Kidney (tissue), 14 donors: ENCODE results near the gene SHISA7. TPM values are rescaled to one million over a fixed set of nuclear protein-coding genes. Genes with fewer than 3 reads are reported as not detected.

Experiments
- DNase-seq, 5 donors: peaks; one replicate each; pipeline ENCODE4 v3.0.0-alpha.2; 2013 to 2020
- FAIRE-seq: peaks from 2 replicates; lab custom pipeline; 2012; peaks lifted over from hg19 to GRCh38; lab: Jason Lieb, UNC
- H3K27ac ChIP-seq, 2 donors: one replicate each; pipeline ENCODE4 v1.7.0; 2013; ENCODE audit warnings: low read depth in 2 of 2, low read length in 2 of 2, inconsistent platforms in 1 of 2
- H3K27me3 ChIP-seq: one replicate; pipeline ENCODE4 v1.7.1; 2013; ENCODE audit warnings: low read length, inconsistent platforms; ENCODE audit not compliant: control insufficient read depth, insufficient read depth
- H3K36me3 ChIP-seq, 3 donors: one replicate each; pipeline versions ENCODE4 v1.7.0 to v1.7.1; 2013; ENCODE audit warnings: low read length in 3 of 3, control low read depth in 1 of 3, inconsistent platforms in 1 of 3; ENCODE audit not compliant: insufficient read depth in 3 of 3, control insufficient read depth in 2 of 3
- H3K4me1 ChIP-seq, 3 donors: one replicate each; pipeline versions ENCODE4 v1.7.0 to v1.7.1; 2013; ENCODE audit warnings: low read length in 3 of 3, inconsistent platforms in 1 of 3, low read depth in 1 of 3; ENCODE audit not compliant: control insufficient read depth in 2 of 3, insufficient read depth in 2 of 3
- H3K4me3 ChIP-seq, 3 donors: one replicate each; pipeline versions ENCODE4 v1.7.0 to v1.8.1; 2013; ENCODE audit warnings: low read length in 3 of 3, control low read depth in 1 of 3, inconsistent platforms in 1 of 3
- H3K9ac ChIP-seq, 3 donors: one replicate each; pipeline versions ENCODE4 v1.7.0 to v1.7.1; 2013; ENCODE audit warnings: low read length in 3 of 3, control low read depth in 1 of 3, inconsistent platforms in 1 of 3
- H3K9me3 ChIP-seq, 3 donors: one replicate each; pipeline versions ENCODE4 v1.7.0 to v1.7.1; 2013; ENCODE audit warnings: low read length in 3 of 3, control low read depth in 1 of 3, inconsistent platforms in 1 of 3; ENCODE audit not compliant: control insufficient read depth in 2 of 3, insufficient read depth in 1 of 3
- intact Hi-C: fragments of 100-400 bp; cut with DNase I; formaldehyde crosslinking; loops from one replicate; pipeline ENCODE4 v1.11.1; 2022
- polyA plus RNA-seq: library from polyadenylated mRNA; stranded (reverse); fragments of 350-450 nt; fragmentation: Illumina TruSeq; extraction: RNeasy Lipid Tissue Mini Kit (QIAGEN cat#74804); gene quantifications from one replicate; pipeline ENCODE4 v1.2.3, GENCODE V29; 2014; ENCODE audit warnings: low read depth, low replicate concordance; ENCODE audit not compliant: insufficient read depth
- total RNA-seq: library from RNA; stranded (reverse); fragmentation: NEBNext Ultra II Directional; extraction: Animal tissue kit (Norgen Biotek cat#: 25700); gene quantifications from one replicate; pipeline ENCODE4 v1.2.1, GENCODE V29; 2021
- TF ChIP-seq, protein P1 (sequence below): IDR thresholded peaks from 3 replicates; pipeline ENCODE4 v1.5.1; 2012; ENCODE audit warnings: mild to moderate bottlenecking, moderate library complexity, borderline replicate concordance; ENCODE audit not compliant: insufficient read depth; ENCODE audit errors: extremely low read depth
- donor health status: control.
- donor health status: control.
- donor health status: control.
- donor health status: control.
- donor health status: control.
- donor health status: DM: yes; HTN: yes; CAD: no.
- donor health status: Normal renal cell carcinoma (clear cell type).

Gene SHISA7
- total and polyA plus RNA-seq, 2 donors from 2014 or later, result not detected

- H3K9me3 ChIP-seq, result no peaks in the 10 kb centered on the region
- no peak for FAIRE-seq
Observed at GRCh38 chr19:55478364-55478763, 35.3 kb upstream of the SHISA7 start.

DNA sequence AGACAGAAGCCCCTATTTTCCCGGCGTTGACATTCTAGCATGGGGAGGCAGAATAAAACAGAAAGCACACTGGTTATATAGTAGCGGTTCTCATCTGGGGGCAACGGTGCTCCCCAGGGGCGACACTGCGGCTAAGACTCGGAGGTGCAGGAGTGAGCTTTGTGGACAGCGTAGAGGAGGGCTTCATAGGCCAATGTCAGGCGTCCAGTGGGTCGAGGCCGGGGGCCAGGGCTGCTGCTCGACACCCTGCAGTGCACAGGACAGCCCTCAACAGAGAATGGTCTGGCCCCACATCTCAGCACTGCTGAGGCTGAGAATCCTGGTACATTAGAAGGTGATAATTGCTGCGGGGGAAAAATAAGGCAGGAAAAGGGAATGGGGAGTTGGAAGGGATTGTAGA, 34.8 kb upstream of the SHISA7 start:
- Histone ChIP-seq H3K4me3 (peak overlapping the region in 1 of 3 donors; percentile 80), H3K27me3 (no peaks in the 10 kb centered on the region), H3K9me3 (no peaks in the 10 kb centered on the region), H3K36me3 (no peaks in the 10 kb centered on the region), H3K27ac (no peak overlapping the region), H3K4me1 (peaks cover 2 to 31% (median 30%) of the 10 kb centered on the region in 3 donors), H3K9ac (no peak overlapping the region)
- FAIRE-seq (no peak), DNase-seq (no peak)
- intact Hi-C loops, result no loop called here
- TF ChIP-seq, protein P1, sequence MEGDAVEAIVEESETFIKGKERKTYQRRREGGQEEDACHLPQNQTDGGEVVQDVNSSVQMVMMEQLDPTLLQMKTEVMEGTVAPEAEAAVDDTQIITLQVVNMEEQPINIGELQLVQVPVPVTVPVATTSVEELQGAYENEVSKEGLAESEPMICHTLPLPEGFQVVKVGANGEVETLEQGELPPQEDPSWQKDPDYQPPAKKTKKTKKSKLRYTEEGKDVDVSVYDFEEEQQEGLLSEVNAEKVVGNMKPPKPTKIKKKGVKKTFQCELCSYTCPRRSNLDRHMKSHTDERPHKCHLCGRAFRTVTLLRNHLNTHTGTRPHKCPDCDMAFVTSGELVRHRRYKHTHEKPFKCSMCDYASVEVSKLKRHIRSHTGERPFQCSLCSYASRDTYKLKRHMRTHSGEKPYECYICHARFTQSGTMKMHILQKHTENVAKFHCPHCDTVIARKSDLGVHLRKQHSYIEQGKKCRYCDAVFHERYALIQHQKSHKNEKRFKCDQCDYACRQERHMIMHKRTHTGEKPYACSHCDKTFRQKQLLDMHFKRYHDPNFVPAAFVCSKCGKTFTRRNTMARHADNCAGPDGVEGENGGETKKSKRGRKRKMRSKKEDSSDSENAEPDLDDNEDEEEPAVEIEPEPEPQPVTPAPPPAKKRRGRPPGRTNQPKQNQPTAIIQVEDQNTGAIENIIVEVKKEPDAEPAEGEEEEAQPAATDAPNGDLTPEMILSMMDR, result no peak

More at GRCh38 chr19:55478364-55478763, 35.3 kb upstream of the SHISA7 start:
- Histone ChIP-seq H3K36me3 (no peaks in the 10 kb centered on the region), H3K4me1 (peaks cover 2 to 31% (median 30%) of the 10 kb centered on the region in 3 donors), H3K27ac (no peak overlapping the region), H3K4me3 (no peak overlapping the region), H3K27me3 (no peaks in the 10 kb centered on the region), H3K9ac (no peak overlapping the region)
- intact Hi-C loops, result no loop called here
- TF ChIP-seq, protein P1, result no peak
- peak in 1 of 5 donors; percentile 72 for DNase-seq

- peak within 1 kb of the TSS; percentile 90 to 95 for H3K27ac ChIP-seq
- no peak for FAIRE-seq
- TF ChIP-seq, protein P1, result no peak
Observed at GRCh38 chr19:55476100-55476775, 33.1 kb upstream of the SHISA7 start, which contains the start of gene ZNF628. Gene ZNF628 (plus strand): TSS chr19:55476617. CDS start chr19:55479911, 3,294 bp downstream.

More at GRCh38 chr19:55476100-55476775, 33.1 kb upstream of the SHISA7 start, which contains the start of gene ZNF628:
- Histone ChIP-seq H3K36me3 (no peaks in the 10 kb centered on the region), H3K4me3 (peak within 1 kb of the TSS; percentile 80 to 87 (median 86)), H3K9ac (peak within 1 kb of the TSS; percentile 10 to 77 (median 69)), H3K27me3 (no peaks in the 10 kb centered on the region), H3K9me3 (no peaks in the 10 kb centered on the region), H3K4me1 (peaks cover 2 to 31% (median 30%) of the 10 kb centered on the region in 3 donors)
- intact Hi-C loops, result no loop called here
- peak; percentile 99 to 100 (median 99) for DNase-seq
